K562 (cell line): ENCODE data around the gene SEC14L1. TPM values are rescaled to one million over a fixed set of nuclear protein-coding genes. Genes with fewer than 3 reads are reported as not detected.

Experiments
- DNMT1 ChIP-seq: fragments of 450-650 bp; IDR thresholded peaks from 2 replicates; pipeline ENCODE4 v1.6.1; 2016; ENCODE audit warnings: antibody characterized with exemption, mild to moderate bottlenecking
- HSF4 ChIP-seq: fragments of 250-450 bp; sonication (Bioruptor Pico); IDR thresholded peaks from 2 replicates; pipeline ENCODE4 v2.1.2; 2022; ENCODE audit warnings: mild to moderate bottlenecking, moderate library complexity, borderline replicate concordance
- MTA2 ChIP-seq: fragments of 450-650 bp; IDR thresholded peaks from 2 replicates; pipeline ENCODE4 v1.6.1; 2016; ENCODE audit warnings: low read depth
- MYNN ChIP-seq, 2 experiments: sonication (generic); formaldehyde crosslinking in 1 of 2; IDR thresholded peaks; 2 replicates each; pipeline versions ENCODE4 v1.5.0 to v1.6.1; 2016 to 2020; ENCODE audit warnings: antibody characterized with exemption in 1 of 2, missing genetic modification reagents in 1 of 2
- NR1H2 ChIP-seq: sonication (generic); formaldehyde crosslinking; IDR thresholded peaks from 2 replicates; pipeline ENCODE4 v1.4.0; 2020; ENCODE audit warnings: mild to moderate bottlenecking, missing genetic modification reagents
- RAD21 ChIP-seq, 2 experiments: fragments of 250-450 bp in 1 of 2; fragments of 450-650 bp in 1 of 2; sonication (Bioruptor Pico) in 1 of 2; formaldehyde crosslinking in 1 of 2; IDR thresholded peaks in 1 of 2; conservative IDR thresholded peaks in 1 of 2; 2 replicates each; pipeline versions ENCODE4 v1.4.0 to v1.8.0; 2020 to 2022; ENCODE audit warnings: mild to moderate bottlenecking in 2 of 2, moderate library complexity in 1 of 2
- SNRNP70 ChIP-seq: fragments of 200-400 bp; formaldehyde crosslinking; optimal IDR thresholded peaks from 2 replicates; pipeline ENCODE3; 2017; ENCODE audit warnings: low read depth, low read length
- TBP ChIP-seq: optimal IDR thresholded peaks from 2 replicates; pipeline ENCODE3; 2011; ENCODE audit warnings: low read depth, low read length, improper control_type of control experiment
- ZBED1 ChIP-seq: IDR thresholded peaks from 2 replicates; pipeline ENCODE4 v1.6.1; 2014
- ZKSCAN8 ChIP-seq: fragments of 200-800 bp; sonication (Bioruptor generic); IDR thresholded peaks from 2 replicates; pipeline ENCODE4 v1.6.1; 2016; ENCODE audit warnings: missing genetic modification characterization, missing compliant biosample characterization
- ZNF133 ChIP-seq: fragments of 250-450 bp; sonication (Bioruptor Pico); IDR thresholded peaks from 2 replicates; pipeline ENCODE4 v1.4.0; 2020; ENCODE audit warnings: mild to moderate bottlenecking
- ZNF274 ChIP-seq: IDR thresholded peaks from 2 replicates; pipeline ENCODE4 v1.6.1; 2011; ENCODE audit warnings: low read depth, mild to moderate bottlenecking, low read length, moderate library complexity, borderline replicate concordance
- ZNF785 ChIP-seq: fragments of 250-450 bp; sonication (Bioruptor Pico); IDR thresholded peaks from 2 replicates; pipeline ENCODE4 v1.4.0; 2020; ENCODE audit warnings: mild to moderate bottlenecking
- ZSCAN29 ChIP-seq: fragments of 450-650 bp; IDR thresholded peaks from 2 replicates; pipeline ENCODE4 v1.6.1; 2017
- polyA plus RNA-seq, 8 experiments: library from polyadenylated mRNA; depleted of rRNA in 4 of 8; stranded (reverse) in 5 of 8; unstranded in 3 of 8; fragments of >200 nt; fragmentation: Nextera tagmentation in 2 of 8; fragmentation: Illumina TruSeq in 1 of 8; extraction: Ambion mirVana in 2 of 8; extraction: Trizol in 1 of 8; gene quantifications; 2 replicates each; pipeline versions ENCODE4 v1.2.1 to v1.2.3, GENCODE V29; 2011 to 2014; ENCODE audit warnings: inconsistent platforms in 1 of 8, missing spikeins in 1 of 8
- total RNA-seq, 7 experiments: library from RNA; depleted of rRNA in 6 of 7; stranded (reverse); fragments of >200 nt in 6 of 7; fragmentation: Illumina TruSeq in 2 of 7; extraction: Trizol in 2 of 7; gene quantifications; 2 replicates each; pipeline versions ENCODE4 v1.2.1 to v1.2.3, GENCODE V29; 2011 to 2021; ENCODE audit warnings: low replicate concordance in 1 of 7
- TF ChIP-seq, protein P1 (sequence below): fragments of 250-450 bp; sonication (Bioruptor Pico); IDR thresholded peaks from 2 replicates; pipeline ENCODE4 v1.9.0; 2021; ENCODE audit warnings: mild to moderate bottlenecking, inconsistent platforms
- TF ChIP-seq, protein P2 (sequence below): fragments of 200-400 bp; formaldehyde crosslinking; IDR thresholded peaks from 2 replicates; pipeline ENCODE4 v1.6.1; 2017; ENCODE audit warnings: mild to moderate bottlenecking, low read depth, low read length, moderate library complexity
- TF ChIP-seq, protein P3 (sequence below): sonication (generic); formaldehyde crosslinking; IDR thresholded peaks from 2 replicates; pipeline ENCODE4 v1.5.0; 2020; ENCODE audit warnings: missing genetic modification reagents
- TF ChIP-seq, protein P4 (sequence below): sonication (generic); formaldehyde crosslinking; IDR thresholded peaks from 2 replicates; pipeline ENCODE4 v1.8.0; 2022; ENCODE audit warnings: missing genetic modification reagents, mild to moderate bottlenecking, borderline replicate concordance
- TF ChIP-seq, protein P5 (sequence below): fragments of 450-650 bp; formaldehyde crosslinking; IDR thresholded peaks from 2 replicates; pipeline ENCODE4 v1.4.0; 2020; ENCODE audit warnings: mild to moderate bottlenecking, moderate library complexity

The SEC14L1 gene
- total and polyA plus RNA-seq, 9 of the 15 experiments (the other 6 are each of a cell fraction or from before 2014, with no cell fraction given): 3.1 to 39.7 (median 15.2) TPM

DNA sequence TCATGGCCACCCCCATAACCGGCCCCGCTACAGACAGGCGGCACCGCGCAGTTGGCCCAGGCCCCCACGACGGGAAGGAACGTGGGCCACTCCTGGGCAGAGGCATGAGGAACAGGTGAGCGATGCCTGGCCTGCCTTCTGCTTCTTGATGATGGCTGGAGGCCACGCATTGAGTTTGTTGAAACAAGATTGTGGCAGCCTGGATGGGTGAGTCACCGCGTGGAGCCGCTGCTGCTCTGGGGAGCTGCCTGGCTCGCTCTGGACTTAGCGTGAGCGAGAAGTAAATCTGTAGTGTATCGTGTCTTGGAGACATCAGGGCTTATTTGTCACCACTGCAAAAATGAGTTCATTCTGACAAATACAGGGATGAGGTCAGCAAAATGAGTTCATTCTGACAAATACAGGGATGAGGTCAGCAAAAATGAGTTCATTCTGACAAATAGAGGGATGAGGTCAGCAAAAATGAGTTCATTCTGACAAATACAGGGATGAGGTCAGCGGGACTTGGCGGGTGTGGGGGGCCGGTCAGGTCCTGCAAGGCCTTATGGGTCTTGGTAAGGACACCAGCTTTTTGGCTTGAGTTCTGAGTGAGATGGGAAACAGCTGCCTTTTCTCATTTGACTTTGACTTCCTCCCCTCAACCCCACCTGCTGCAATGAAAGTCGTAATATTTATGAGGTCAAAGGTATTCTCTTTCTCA, 93.0 kb downstream of the SEC14L1 start (continued):
- TF ChIP-seq, protein P1, sequence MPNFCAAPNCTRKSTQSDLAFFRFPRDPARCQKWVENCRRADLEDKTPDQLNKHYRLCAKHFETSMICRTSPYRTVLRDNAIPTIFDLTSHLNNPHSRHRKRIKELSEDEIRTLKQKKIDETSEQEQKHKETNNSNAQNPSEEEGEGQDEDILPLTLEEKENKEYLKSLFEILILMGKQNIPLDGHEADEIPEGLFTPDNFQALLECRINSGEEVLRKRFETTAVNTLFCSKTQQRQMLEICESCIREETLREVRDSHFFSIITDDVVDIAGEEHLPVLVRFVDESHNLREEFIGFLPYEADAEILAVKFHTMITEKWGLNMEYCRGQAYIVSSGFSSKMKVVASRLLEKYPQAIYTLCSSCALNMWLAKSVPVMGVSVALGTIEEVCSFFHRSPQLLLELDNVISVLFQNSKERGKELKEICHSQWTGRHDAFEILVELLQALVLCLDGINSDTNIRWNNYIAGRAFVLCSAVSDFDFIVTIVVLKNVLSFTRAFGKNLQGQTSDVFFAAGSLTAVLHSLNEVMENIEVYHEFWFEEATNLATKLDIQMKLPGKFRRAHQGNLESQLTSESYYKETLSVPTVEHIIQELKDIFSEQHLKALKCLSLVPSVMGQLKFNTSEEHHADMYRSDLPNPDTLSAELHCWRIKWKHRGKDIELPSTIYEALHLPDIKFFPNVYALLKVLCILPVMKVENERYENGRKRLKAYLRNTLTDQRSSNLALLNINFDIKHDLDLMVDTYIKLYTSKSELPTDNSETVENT: no peak
- TF ChIP-seq ZNF133 (no peak), SNRNP70 (no peak), RAD21 (CRISPR knock-in tag; conservative IDR thresholded peaks at IDR 0.05 in 1 of 2, IDR thresholded peaks at IDR 0.05 in 1 of 2) (no peak), ZNF274 (no peak), ZBED1 (no peak), ZKSCAN8 (CRISPR knock-in tag) (no peak; the same call in 1 of the 2 replicates), MYNN (IDR thresholded peaks at IDR 0.05) (no peak), MYNN (CRISPR knock-in tag; IDR thresholded peaks at IDR 0.05) (no peak), ZSCAN29 (no peak), ZNF785 (CRISPR knock-in tag) (no peak), TBP (no peak), NR1H2 (CRISPR knock-in tag) (no peak), HSF4 (CRISPR knock-in tag) (no peak), DNMT1 (no peak), MTA2 (0 out of 2 replicates have a peak, but pooled peaks have one; percentile 16)
- TF ChIP-seq, protein P2, sequence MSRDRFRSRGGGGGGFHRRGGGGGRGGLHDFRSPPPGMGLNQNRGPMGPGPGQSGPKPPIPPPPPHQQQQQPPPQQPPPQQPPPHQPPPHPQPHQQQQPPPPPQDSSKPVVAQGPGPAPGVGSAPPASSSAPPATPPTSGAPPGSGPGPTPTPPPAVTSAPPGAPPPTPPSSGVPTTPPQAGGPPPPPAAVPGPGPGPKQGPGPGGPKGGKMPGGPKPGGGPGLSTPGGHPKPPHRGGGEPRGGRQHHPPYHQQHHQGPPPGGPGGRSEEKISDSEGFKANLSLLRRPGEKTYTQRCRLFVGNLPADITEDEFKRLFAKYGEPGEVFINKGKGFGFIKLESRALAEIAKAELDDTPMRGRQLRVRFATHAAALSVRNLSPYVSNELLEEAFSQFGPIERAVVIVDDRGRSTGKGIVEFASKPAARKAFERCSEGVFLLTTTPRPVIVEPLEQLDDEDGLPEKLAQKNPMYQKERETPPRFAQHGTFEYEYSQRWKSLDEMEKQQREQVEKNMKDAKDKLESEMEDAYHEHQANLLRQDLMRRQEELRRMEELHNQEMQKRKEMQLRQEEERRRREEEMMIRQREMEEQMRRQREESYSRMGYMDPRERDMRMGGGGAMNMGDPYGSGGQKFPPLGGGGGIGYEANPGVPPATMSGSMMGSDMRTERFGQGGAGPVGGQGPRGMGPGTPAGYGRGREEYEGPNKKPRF: no peak
- TF ChIP-seq, protein P3, sequence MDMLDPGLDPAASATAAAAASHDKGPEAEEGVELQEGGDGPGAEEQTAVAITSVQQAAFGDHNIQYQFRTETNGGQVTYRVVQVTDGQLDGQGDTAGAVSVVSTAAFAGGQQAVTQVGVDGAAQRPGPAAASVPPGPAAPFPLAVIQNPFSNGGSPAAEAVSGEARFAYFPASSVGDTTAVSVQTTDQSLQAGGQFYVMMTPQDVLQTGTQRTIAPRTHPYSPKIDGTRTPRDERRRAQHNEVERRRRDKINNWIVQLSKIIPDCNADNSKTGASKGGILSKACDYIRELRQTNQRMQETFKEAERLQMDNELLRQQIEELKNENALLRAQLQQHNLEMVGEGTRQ: no peak
- TF ChIP-seq, protein P4, sequence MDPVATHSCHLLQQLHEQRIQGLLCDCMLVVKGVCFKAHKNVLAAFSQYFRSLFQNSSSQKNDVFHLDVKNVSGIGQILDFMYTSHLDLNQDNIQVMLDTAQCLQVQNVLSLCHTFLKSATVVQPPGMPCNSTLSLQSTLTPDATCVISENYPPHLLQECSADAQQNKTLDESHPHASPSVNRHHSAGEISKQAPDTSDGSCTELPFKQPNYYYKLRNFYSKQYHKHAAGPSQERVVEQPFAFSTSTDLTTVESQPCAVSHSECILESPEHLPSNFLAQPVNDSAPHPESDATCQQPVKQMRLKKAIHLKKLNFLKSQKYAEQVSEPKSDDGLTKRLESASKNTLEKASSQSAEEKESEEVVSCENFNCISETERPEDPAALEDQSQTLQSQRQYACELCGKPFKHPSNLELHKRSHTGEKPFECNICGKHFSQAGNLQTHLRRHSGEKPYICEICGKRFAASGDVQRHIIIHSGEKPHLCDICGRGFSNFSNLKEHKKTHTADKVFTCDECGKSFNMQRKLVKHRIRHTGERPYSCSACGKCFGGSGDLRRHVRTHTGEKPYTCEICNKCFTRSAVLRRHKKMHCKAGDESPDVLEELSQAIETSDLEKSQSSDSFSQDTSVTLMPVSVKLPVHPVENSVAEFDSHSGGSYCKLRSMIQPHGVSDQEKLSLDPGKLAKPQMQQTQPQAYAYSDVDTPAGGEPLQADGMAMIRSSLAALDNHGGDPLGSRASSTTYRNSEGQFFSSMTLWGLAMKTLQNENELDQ: no peak
- TF ChIP-seq, protein P5, sequence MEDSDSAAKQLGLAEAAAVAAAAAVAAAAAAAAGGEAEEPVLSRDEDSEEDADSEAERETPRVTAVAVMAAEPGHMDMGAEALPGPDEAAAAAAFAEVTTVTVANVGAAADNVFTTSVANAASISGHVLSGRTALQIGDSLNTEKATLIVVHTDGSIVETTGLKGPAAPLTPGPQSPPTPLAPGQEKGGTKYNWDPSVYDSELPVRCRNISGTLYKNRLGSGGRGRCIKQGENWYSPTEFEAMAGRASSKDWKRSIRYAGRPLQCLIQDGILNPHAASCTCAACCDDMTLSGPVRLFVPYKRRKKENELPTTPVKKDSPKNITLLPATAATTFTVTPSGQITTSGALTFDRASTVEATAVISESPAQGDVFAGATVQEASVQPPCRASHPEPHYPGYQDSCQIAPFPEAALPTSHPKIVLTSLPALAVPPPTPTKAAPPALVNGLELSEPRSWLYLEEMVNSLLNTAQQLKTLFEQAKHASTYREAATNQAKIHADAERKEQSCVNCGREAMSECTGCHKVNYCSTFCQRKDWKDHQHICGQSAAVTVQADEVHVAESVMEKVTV (CRISPR knock-in tag): no peak
